OCI-LY3 (cell line): ENCODE results near the gene ZNF626.
"Not testable (repeated sequence)": the region's sequence is repeated elsewhere in the genome, so short reads cannot be mapped to it uniquely, and the experiment has no call there.

Source experiments
- H2AFZ ChIP-seq: fragments of 200-600, 300-600 bp; shearing (Covaris generic); 2 replicates; pipeline ENCODE4 v1.6.0; 2014; ENCODE audit warnings: antibody characterized with exemption, low read depth, low read length
- H3K27ac ChIP-seq: fragments of 200-600, 300-600 bp; sonication (generic); 2 replicates; pipeline ENCODE4 v1.5.1; 2014; ENCODE audit warnings: mild to moderate bottlenecking, low read length, moderate library complexity, mixed read lengths
- H3K27me3 ChIP-seq: fragments of 200-600, 300-600 bp; sonication (generic); 2 replicates; pipeline ENCODE4 v1.6.1; 2014; ENCODE audit warnings: low read depth, low read length, mixed read lengths
- H3K36me3 ChIP-seq: fragments of 200-600, 300-600 bp; sonication (generic); replicated peaks from 2 replicates; pipeline ENCODE3; 2014; ENCODE audit warnings: low read depth, low read length, mixed read lengths
- H3K4me1 ChIP-seq: fragments of 300-600, 200-600 bp; sonication (generic); 2 replicates; pipeline ENCODE4 v1.6.1; 2014; ENCODE audit warnings: low read length, mixed read lengths
- H3K4me2 ChIP-seq: fragments of 200-600, 300-600 bp; sonication (generic); 2 replicates; pipeline ENCODE4 v1.6.1; 2014; ENCODE audit warnings: low read length, mixed read lengths
- H3K4me3 ChIP-seq: fragments of 300-600, 200-600 bp; sonication (generic); 2 replicates; pipeline ENCODE4 v1.5.1; 2014; ENCODE audit warnings: antibody characterized with exemption, mild to moderate bottlenecking, low read length, moderate library complexity
- H3K79me2 ChIP-seq: fragments of 300-600, 200-600 bp; shearing (Covaris generic); 2 replicates; pipeline ENCODE4 v1.6.1; 2014; ENCODE audit warnings: mild to moderate bottlenecking, low read length, mixed read lengths
- H3K9ac ChIP-seq: fragments of 300-600, 200-600 bp; shearing (Covaris generic); 2 replicates; pipeline ENCODE4 v1.6.0; 2014; ENCODE audit warnings: mild to moderate bottlenecking, low read length, moderate library complexity
- H3K9me3 ChIP-seq: fragments of 200-600, 300-600 bp; shearing (Covaris generic); 2 replicates; pipeline ENCODE4 v1.6.1; 2014; ENCODE audit warnings: low read length, mixed read lengths; ENCODE audit not compliant: insufficient read depth
- H4K20me1 ChIP-seq: fragments of 200-600, 300-600 bp; sonication (generic); 2 replicates; pipeline ENCODE4 v1.6.1; 2016; ENCODE audit warnings: low read length, mixed read lengths; ENCODE audit not compliant: insufficient read depth
- CTCF ChIP-seq: fragments of 200-600, 300-600 bp; sonication (generic); IDR thresholded peaks from 2 replicates; pipeline ENCODE4 v1.5.1; 2014; ENCODE audit warnings: antibody characterized with exemption, low read length, low read depth
- EZH2phosphoT487 ChIP-seq: fragments of 200-600 bp; shearing (Covaris generic); IDR thresholded peaks from 2 replicates; pipeline ENCODE4 v1.6.1; 2018; ENCODE audit warnings: antibody characterized with exemption, mixed run types, low read depth

Gene ZNF626

GRCh38 chr19:20661150-20661819, at the start of gene ZNF626:
TSS of gene ZNF626 (minus strand) at chr19:20661571. CDS start at chr19:20661446, 125 bp downstream.
- no peaks in the 10 kb centered on the region for H3K27me3 ChIP-seq
- TF ChIP-seq CTCF: no peak
- TF ChIP-seq EZH2phosphoT487: no peak
- H3K27ac ChIP-seq: no peak within 1 kb of the TSS
- no peaks in the 10 kb centered on the region for H4K20me1 ChIP-seq
- peaks cover 11% of the 10 kb centered on the region for H3K9me3 ChIP-seq
- no peak within 1 kb of the TSS for H2AFZ ChIP-seq
- no peak within 1 kb of the TSS for H3K9ac ChIP-seq
- peaks cover 12% of the 10 kb centered on the region for H3K36me3 ChIP-seq
- peaks cover 18% of the 10 kb centered on the region for H3K4me1 ChIP-seq
- no peaks in the 10 kb centered on the region for H3K79me2 ChIP-seq
- peak within 1 kb of the TSS; percentile 49 for H3K4me3 ChIP-seq
- H3K4me2 ChIP-seq: no peak within 1 kb of the TSS

GRCh38 chr19:20669263-20669662, 7.9 kb upstream of the ZNF626 start:
- Histone ChIP-seq H3K36me3 (peaks cover 9% of the 10 kb centered on the region), H2AFZ (no peak overlapping the region), H4K20me1 (no peaks in the 10 kb centered on the region), H3K9me3 (peaks cover 5% of the 10 kb centered on the region; the same call in 1 of the 2 replicates), H3K27me3 (no peaks in the 10 kb centered on the region), H3K9ac (no peak overlapping the region), H3K4me3 (no peak overlapping the region), H3K4me2 (no peak overlapping the region), H3K79me2 (no peaks in the 10 kb centered on the region), H3K4me1 (peaks cover 24% of the 10 kb centered on the region), H3K27ac (no peak overlapping the region)
- no peak for TF ChIP-seq EZH2phosphoT487
- TF ChIP-seq CTCF: no peak

GRCh38 chr19:20667281-20667680, 5.9 kb upstream of the ZNF626 start:
- H3K4me2 ChIP-seq: no peak overlapping the region
- H2AFZ ChIP-seq: no peak overlapping the region
- H3K36me3 ChIP-seq: peaks cover 9% of the 10 kb centered on the region
- no peak for TF ChIP-seq EZH2phosphoT487
- no peak for TF ChIP-seq CTCF
- H3K9ac ChIP-seq: no peak overlapping the region
- H3K4me1 ChIP-seq: peaks cover 28% of the 10 kb centered on the region
- H3K4me3 ChIP-seq: no peak overlapping the region
- H3K9me3 ChIP-seq: peaks cover 12% of the 10 kb centered on the region
- H3K79me2 ChIP-seq: no peaks in the 10 kb centered on the region
- H4K20me1 ChIP-seq: no peaks in the 10 kb centered on the region
- no peak overlapping the region for H3K27ac ChIP-seq
- no peaks in the 10 kb centered on the region for H3K27me3 ChIP-seq

- Histone ChIP-seq H3K4me2 (peak overlapping the region; percentile 80), H3K79me2 (no peaks in the 10 kb centered on the region), H2AFZ (peak overlapping the region; percentile 63; the same call in 1 of the 2 replicates), H3K27ac (peak overlapping the region; percentile 91), H3K9ac (peak overlapping the region; percentile 39; the same call in 1 of the 2 replicates), H3K27me3 (no peaks in the 10 kb centered on the region), H3K4me1 (peaks cover 28% of the 10 kb centered on the region), H4K20me1 (no peaks in the 10 kb centered on the region), H3K9me3 (peaks cover 15% of the 10 kb centered on the region), H3K36me3 (peaks cover 12% of the 10 kb centered on the region), H3K4me3 (peak overlapping the region; percentile 64)
- TF ChIP-seq CTCF: no peak
- no peak for TF ChIP-seq EZH2phosphoT487
Measured at GRCh38 chr19:20664901-20665781, 3.8 kb upstream of the ZNF626 start.

- not testable (repeated sequence) for H4K20me1 ChIP-seq, H3K27me3 ChIP-seq, H3K79me2 ChIP-seq
- Histone ChIP-seq H3K4me2 (peak overlapping the region; percentile 80), H3K4me1 (peaks cover 28% of the 10 kb centered on the region), H3K9me3 (peaks cover 13% of the 10 kb centered on the region), H2AFZ (peak overlapping the region; percentile 63; the same call in 1 of the 2 replicates), H3K27ac (peak overlapping the region; percentile 91), H3K36me3 (peaks cover 12% of the 10 kb centered on the region), H3K4me3 (peak overlapping the region; percentile 64), H3K9ac (peak overlapping the region; percentile 39; the same call in 1 of the 2 replicates)
Measured at GRCh38 chr19:20664475-20664874, 3.1 kb upstream of the ZNF626 start.
